Mesenteric fat pad (tissue), 1 donor: ENCODE measurements around the gene RAPH1. TPM values are rescaled to one million over a fixed set of nuclear protein-coding genes. Genes with fewer than 3 reads are reported as not detected.

Experiments used
- DNase-seq: peaks from one replicate; pipeline ENCODE4 v3.0.0-alpha.2; 2020; ENCODE audit warnings: low spot score
- total RNA-seq: library from RNA; stranded (reverse); fragmentation: NEBNext Ultra II Directional; extraction: Animal tissue kit (Norgen Biotek cat#: 25700); gene quantifications from one replicate; pipeline ENCODE4 v1.2.1, GENCODE V29; 2021
- donor health status: DM: yes; HTN: yes; CAD: no.

The RAPH1 gene
- total RNA-seq, 1 donor from 2014 or later, result 79.6 TPM

GRCh38 chr2:203489531-203489930 is 45.6 kb downstream of the RAPH1 start:
- no peak for DNase-seq

DNA sequence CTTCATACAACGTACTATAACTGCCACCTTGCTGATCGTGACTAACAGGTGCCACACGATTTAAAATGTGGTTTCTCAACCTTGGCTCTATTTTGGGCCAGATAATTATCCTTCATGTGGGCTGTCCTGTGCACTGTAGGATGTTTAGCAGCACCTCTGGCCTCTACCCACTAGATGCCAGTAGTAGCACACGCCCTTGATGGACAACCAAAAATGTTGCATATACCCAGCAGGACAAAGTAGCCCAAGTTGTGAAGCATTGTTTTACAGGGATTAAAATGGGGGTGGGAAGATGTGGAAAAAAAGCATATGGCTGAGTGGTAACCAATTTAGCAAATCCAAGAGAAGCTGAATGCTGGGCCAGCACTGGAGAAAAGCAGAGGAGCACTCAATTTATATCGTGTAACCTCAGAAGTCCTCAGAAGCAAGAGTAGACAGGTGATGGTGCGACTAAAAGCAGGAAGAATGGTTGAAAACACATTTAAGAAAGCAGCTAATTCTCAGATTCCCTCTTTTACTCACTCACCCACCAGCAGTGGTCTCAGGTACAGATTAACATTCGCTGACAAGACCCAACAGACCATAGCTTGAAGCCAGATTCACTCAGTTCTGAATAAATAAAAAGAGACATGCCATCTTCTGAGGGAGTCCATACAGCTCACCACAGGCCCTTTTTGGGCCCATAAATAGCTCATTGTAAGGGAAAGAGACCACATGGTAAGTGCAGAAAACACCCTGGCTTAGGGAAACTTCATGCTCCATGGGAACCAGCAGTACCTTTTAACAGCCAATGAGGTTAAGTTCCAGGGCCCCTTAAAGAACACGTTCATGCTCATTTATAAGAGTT is 50.6 kb downstream of the RAPH1 start:
- DNase-seq, result no peak

- DNase-seq, result no peak
Observed at GRCh38 chr2:203480623-203481022, 54.5 kb downstream of the RAPH1 start.

- no peak for DNase-seq
Observed at GRCh38 chr2:203476881-203477280, 58.2 kb downstream of the RAPH1 start.

- no peak for DNase-seq
Observed at GRCh38 chr2:203471323-203471722, 63.8 kb downstream of the RAPH1 start.

DNA sequence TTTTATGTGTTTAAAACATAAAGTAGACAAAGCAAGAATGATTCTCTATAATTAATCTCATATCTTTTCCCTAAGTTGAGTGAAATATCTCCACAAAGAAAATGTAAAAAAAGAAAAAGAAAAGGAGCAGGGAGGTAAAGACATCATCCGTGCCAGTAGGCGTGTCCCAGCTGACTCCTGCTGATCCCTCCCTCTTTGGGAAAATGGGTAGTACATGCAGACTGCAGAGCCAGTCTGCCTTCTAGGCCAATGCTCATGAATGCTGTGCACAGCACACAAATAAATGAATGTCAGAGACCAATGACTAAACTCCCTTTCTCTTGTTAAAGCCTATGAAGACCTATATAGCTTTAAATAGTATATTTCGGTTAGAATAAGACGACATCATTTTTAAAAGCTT is 64.7 kb downstream of the RAPH1 start:
- DNase-seq, result no peak

GRCh38 chr2:203469546-203469945 is 65.6 kb downstream of the RAPH1 start:
- DNase-seq, result no peak

- no peak for DNase-seq
Observed at GRCh38 chr2:203463266-203463678, 71.8 kb downstream of the RAPH1 start.

GRCh38 chr2:203462308-203462707 is 72.8 kb downstream of the RAPH1 start:
- DNase-seq, result no peak

DNA sequence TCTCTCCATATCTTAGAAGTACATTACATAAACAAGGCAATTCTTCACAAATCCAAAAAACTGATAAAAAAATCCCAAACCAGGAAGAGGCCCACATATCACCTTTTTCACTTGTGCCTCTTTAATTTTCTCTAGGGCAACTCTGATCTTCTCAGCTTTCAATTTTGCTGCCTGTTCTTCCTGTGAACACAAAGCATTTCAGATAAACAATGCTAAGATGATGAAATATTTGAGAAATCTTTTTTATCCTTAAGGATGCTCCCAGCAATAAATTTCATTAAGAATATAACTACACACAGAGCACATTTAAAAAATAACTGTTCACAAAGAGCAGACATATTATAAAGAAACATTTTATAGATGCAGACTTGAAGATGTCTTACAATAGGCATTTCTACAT is 73.4 kb downstream of the RAPH1 start:
- DNase-seq, result no peak

GRCh38 chr2:203455209-203455608 is 79.9 kb downstream of the RAPH1 start:
- no peak for DNase-seq

- no peak for DNase-seq
Observed at GRCh38 chr2:203453858-203454451, 81.1 kb downstream of the RAPH1 start.

GRCh38 chr2:203451689-203452088 is 83.4 kb downstream of the RAPH1 start:
- DNase-seq, result no peak

- DNase-seq, result no peak
Observed at GRCh38 chr2:203451011-203451410, 84.1 kb downstream of the RAPH1 start.

GRCh38 chr2:203450561-203450960 is 84.5 kb downstream of the RAPH1 start:
- DNase-seq, result no peak

- no peak for DNase-seq
Observed at GRCh38 chr2:203446780-203447179, 88.3 kb downstream of the RAPH1 start.

GRCh38 chr2:203446071-203446481 is 89.0 kb downstream of the RAPH1 start:
- no peak for DNase-seq

DNA sequence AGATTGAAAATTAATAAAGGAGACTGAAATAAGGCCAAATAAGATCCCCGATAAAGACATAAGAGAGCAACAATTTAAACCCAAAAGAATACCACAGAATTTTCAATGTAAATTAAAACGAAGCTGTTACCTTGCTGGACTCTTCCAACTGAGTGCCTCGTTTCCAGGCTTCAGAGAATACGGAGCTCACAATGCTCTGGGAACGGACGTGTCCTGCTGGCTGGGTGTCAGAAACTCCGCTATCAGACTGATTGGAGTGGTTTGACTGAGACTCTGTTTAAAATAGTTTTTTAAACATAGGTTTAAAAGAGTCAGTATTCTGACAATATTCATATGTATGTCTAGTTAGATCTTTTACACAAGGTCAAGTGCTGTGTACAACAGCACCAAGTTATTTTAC is 90.4 kb downstream of the RAPH1 start:
- DNase-seq, result no peak

DNA sequence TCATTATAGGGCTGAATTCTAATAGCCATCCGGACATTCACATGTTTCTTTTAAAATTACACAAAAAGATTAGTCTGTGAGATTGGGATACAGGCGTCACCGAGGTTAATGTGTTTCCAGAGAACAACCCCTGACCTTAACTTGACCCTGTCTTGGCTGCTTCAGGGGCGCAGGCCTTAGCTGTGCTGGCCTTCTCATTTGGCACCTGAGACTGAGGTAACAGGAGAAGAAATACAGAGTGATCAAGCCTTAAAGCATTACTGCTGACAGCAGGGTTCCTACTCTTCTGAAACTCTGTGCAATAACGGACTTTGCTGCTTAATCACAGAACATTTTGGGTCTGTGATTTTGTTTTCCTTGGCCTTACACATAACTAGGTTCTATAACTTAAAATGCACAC is 92.6 kb downstream of the RAPH1 start:
- no peak for DNase-seq

DNA sequence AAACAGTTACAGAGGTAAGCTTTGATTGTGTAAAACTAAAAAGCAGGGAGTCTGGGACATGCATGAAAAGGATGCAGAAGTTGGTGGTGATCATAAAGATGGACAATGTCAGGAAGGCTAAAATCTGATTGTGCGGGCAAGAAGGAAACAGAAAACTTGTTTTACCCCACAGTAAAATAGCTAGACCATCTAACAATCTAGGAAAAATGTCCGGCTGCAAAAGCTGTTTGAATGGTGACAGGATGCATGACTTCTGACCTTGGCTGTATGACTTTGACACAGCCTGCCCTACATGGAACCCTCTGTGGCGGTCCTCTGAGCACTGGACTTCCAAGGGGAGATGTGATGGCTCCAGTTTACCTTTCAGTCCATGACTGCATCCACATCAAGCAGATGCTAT is 93.6 kb downstream of the RAPH1 start:
- no peak for DNase-seq

GRCh38 chr2:203440671-203441070 is 94.4 kb downstream of the RAPH1 start:
- DNase-seq, result no peak

DNA sequence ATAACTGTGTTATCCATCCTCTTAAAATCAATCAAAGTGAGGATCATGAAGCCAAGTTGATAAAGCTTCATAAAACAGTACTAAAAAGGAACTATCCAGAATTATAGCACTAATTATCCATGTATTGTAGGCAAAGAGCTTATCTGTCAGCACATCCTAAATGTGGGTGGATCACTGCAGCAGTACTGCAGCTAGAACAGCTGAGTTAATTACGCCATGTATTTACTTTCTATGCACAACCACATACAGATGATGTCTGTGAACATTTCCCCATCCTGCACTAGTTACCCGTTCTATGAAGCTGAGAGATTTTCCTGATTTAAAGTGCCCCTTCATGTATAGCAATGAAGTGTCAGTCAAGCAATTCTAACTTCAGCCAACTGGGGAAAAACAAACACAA is 96.6 kb downstream of the RAPH1 start:
- DNase-seq, result no peak

DNA sequence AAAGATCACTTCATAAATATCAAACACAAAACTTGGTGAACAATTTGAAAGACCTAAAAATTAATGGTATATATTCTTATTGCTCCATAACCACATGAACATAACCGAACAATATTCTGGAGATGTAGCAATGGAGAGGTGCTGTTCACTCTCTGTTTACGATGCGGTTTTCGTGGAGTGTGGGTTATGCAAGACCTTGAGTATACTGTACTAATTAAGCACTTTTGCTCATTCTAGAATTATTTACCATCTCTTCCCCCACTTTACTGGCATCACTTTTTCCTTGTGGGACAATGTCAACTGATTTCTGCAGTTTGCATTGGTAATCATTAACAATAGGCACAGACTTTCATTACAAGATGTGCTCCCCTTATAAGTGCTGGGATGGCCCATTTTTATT is 97.6 kb downstream of the RAPH1 start:
- DNase-seq, result no peak
